Measurements from ENCODE around the gene HEG1.

HEG1 gene

GRCh38 chr3:125054449-125055329, 1.1 kb downstream of the HEG1 start:
- no peak for TF ChIP-seq CTCF (conservative IDR thresholded peaks at IDR 0.05; ENCODE audit: low read depth, low read length)
- DNase-seq (ENCODE audit: low read depth): no peak
- peak overlapping the region; percentile 68 for H3K4me3 ChIP-seq (ENCODE audit: low read length)

- TF ChIP-seq CTCF (conservative IDR thresholded peaks at IDR 0.05; ENCODE audit: low read depth, low read length): no peak
- peak overlapping the region; percentile 68 for H3K4me3 ChIP-seq (ENCODE audit: low read length)
- no peak for DNase-seq (ENCODE audit: low read depth)
Observed at GRCh38 chr3:125054062-125054448, 1.7 kb downstream of the HEG1 start.

- DNase-seq (ENCODE audit: low read depth): no peak
- no peak for TF ChIP-seq CTCF (conservative IDR thresholded peaks at IDR 0.05; ENCODE audit: low read depth, low read length)
- H3K4me3 ChIP-seq (ENCODE audit: low read length): peak overlapping the region; percentile 68
Observed at GRCh38 chr3:125053304-125053699, 2.5 kb downstream of the HEG1 start.

- peak overlapping the region; percentile 68 for H3K4me3 ChIP-seq (ENCODE audit: low read length)
- TF ChIP-seq CTCF (conservative IDR thresholded peaks at IDR 0.05; ENCODE audit: low read depth, low read length): no peak
- no peak for DNase-seq (ENCODE audit: low read depth)
Observed at GRCh38 chr3:125052624-125053303, 3.0 kb downstream of the HEG1 start.

- TF ChIP-seq CTCF (conservative IDR thresholded peaks at IDR 0.05; ENCODE audit: low read depth, low read length): peak; percentile 2
- H3K4me3 ChIP-seq (ENCODE audit: low read length): peak overlapping the region; percentile 68
- no peak for DNase-seq (ENCODE audit: low read depth)
Observed at GRCh38 chr3:125051715-125052581, 3.8 kb downstream of the HEG1 start.

- H3K4me3 ChIP-seq (ENCODE audit: low read length): no peak overlapping the region
- no peak for DNase-seq (ENCODE audit: low read depth)
- no peak for TF ChIP-seq CTCF (conservative IDR thresholded peaks at IDR 0.05; ENCODE audit: low read depth, low read length)
Observed at GRCh38 chr3:125051205-125051604, 4.6 kb downstream of the HEG1 start.

Data from retinal pigment epithelial cell (primary cell).